ENCODE data around the gene PTPRU.

Gene PTPRU

DNA sequence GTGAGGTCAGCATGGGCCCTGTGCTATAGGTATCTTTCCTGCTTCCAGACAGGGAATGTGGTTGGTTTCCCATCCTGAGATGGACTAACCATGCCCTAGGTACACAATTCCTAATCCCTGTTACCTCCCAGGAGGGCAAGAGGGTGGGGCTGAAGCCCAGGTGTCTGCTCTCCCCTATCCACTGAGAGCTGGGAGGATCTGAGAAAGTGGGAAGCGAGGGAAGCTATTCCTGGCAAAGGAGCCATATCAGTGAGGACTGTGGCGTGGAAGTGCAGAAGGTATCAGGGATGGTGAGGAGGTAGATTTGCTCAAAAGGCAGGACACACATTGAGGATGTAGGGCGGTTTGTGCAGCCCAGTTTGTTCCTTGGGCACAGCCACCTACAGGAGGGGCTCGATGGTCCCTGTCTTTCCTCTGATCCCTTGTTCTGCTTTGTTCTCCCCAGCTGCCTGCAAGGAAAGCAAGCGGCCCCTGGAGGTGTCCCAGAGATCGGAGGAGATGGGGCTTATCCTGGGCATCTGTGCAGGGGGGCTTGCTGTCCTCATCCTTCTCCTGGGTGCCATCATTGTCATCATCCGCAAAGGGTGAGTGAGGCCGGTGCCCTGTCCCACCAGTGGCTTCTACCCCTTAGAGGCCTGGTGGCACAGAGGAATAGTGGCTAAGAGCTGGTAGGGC is 48.1 kb downstream of the PTPRU start:
- no peak overlapping the region for H3K4me3 ChIP-seq (ENCODE audit: control insufficient read depth, low read depth, low read length)
- TF ChIP-seq, protein P1, sequence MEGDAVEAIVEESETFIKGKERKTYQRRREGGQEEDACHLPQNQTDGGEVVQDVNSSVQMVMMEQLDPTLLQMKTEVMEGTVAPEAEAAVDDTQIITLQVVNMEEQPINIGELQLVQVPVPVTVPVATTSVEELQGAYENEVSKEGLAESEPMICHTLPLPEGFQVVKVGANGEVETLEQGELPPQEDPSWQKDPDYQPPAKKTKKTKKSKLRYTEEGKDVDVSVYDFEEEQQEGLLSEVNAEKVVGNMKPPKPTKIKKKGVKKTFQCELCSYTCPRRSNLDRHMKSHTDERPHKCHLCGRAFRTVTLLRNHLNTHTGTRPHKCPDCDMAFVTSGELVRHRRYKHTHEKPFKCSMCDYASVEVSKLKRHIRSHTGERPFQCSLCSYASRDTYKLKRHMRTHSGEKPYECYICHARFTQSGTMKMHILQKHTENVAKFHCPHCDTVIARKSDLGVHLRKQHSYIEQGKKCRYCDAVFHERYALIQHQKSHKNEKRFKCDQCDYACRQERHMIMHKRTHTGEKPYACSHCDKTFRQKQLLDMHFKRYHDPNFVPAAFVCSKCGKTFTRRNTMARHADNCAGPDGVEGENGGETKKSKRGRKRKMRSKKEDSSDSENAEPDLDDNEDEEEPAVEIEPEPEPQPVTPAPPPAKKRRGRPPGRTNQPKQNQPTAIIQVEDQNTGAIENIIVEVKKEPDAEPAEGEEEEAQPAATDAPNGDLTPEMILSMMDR (conservative IDR thresholded peaks at IDR 0.05; ENCODE audit: control insufficient read depth, insufficient read depth, low read depth, low read length), result no peak
- no peak for DNase-seq (ENCODE audit: low read depth)

DNA sequence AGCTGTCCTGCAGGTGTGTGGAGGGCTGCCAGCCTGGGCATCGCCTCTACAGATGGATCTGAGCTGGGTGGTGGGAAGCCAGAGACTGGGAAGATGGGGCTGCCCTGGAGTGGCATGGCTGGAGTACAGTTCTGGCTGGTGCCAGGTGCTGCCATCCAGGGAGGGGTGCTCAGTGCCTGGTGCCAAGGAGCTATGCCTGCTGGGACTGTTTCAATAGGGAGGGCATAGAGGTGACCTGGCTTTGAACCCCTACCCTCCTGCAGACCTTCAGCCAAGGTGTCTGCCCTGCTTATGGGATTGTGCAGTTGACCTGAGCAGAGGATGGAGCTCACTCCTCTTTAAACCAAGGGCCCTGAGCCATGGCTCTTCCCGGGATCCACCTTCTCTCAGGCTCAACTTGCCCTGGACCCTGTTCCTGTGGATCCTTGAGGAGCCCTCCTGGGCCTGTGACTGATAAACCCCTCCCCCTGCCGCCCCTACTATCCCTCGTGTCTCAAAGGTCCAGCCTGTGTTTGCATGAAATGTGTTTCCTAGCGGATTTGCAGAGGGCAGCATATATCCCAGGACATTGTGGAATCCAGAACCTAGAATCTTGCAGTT is 48.7 kb downstream of the PTPRU start:
- DNase-seq (ENCODE audit: low read depth), result no peak
- TF ChIP-seq, protein P1 (conservative IDR thresholded peaks at IDR 0.05; ENCODE audit: control insufficient read depth, insufficient read depth, low read depth, low read length), result no peak
- H3K4me3 ChIP-seq (ENCODE audit: control insufficient read depth, low read depth, low read length), result no peak overlapping the region

DNA sequence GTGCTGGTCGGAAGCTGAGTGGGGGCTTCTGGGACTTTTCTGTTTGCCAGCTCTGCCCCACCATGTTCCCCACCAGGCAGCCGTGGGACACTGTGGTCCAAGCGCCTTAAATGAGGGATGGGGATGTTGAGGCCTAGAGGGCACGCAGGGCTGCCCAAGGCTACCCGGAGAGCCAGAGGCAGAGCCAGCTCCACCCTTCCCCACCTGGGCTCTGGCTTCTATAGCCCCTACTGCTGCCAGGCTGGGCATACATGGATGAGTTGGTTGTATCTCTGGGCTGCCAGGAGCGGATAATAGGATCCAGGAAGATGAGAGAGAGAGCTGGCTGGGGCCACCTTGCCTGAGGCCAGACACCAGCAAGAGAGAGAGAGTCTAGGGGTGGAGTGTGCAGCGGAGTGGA is 49.4 kb downstream of the PTPRU start:
- no peak for DNase-seq (ENCODE audit: low read depth)
- TF ChIP-seq, protein P1 (conservative IDR thresholded peaks at IDR 0.05; ENCODE audit: control insufficient read depth, insufficient read depth, low read depth, low read length), result no peak
- no peak overlapping the region for H3K4me3 ChIP-seq (ENCODE audit: control insufficient read depth, low read depth, low read length)

DNA sequence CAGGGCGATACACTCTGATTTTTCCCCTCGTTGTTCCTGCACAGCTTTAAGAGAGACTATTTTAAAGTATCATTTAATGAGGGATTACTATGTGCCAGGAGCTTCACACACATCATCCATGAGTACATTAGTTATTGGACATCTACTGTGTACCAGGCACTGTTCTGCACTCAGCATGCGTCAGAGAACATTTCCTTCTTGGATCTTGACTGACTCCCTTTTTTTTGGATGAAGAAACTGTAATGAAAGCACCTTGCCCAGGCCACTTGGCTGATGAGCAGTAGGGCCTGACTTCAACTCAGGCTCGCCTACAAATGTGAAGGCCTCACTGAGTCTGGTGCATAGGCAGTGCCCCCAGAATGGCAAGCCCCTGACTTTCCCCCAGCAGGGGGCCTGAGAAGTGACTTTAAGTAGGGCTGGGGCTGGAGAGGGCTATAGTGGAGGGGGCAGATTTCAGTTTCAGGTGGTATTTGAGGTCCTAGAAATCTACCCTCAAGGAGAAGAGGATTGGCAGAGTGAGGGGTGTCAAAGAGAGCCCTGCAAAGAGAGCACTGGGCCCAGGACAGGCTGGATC is 50.0 kb downstream of the PTPRU start:
- TF ChIP-seq, protein P1 (conservative IDR thresholded peaks at IDR 0.05; ENCODE audit: control insufficient read depth, insufficient read depth, low read depth, low read length), result no peak
- no peak overlapping the region for H3K4me3 ChIP-seq (ENCODE audit: control insufficient read depth, low read depth, low read length)

DNA sequence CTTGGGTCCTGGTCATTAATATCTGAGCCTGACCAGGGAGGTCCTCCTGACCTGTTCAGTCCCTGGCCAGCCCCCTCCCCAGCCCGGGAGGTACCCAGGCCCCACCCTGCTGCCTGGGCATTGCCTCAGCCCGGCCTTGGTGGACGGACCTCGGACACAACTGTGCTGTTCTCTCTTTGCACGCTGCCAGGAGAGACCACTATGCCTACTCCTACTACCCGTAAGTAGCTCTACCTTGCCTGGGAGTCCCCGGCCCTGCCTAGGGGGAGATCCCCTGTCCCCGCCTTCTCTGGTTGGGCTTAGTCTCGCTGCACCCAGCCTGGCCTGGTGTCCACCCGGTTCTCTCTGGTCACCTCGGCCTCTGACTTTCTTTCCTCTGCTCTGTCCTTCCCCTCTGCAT is 53.2 kb downstream of the PTPRU start:
- TF ChIP-seq, protein P1 (conservative IDR thresholded peaks at IDR 0.05; ENCODE audit: control insufficient read depth, insufficient read depth, low read depth, low read length), result no peak
- H3K4me3 ChIP-seq (ENCODE audit: control insufficient read depth, low read depth, low read length), result no peak overlapping the region
- no peak for DNase-seq (ENCODE audit: low read depth)

More for the DNA sequence above, 50.0 kb downstream of the PTPRU start:
- no peak for DNase-seq (ENCODE audit: low read depth)

DNA sequence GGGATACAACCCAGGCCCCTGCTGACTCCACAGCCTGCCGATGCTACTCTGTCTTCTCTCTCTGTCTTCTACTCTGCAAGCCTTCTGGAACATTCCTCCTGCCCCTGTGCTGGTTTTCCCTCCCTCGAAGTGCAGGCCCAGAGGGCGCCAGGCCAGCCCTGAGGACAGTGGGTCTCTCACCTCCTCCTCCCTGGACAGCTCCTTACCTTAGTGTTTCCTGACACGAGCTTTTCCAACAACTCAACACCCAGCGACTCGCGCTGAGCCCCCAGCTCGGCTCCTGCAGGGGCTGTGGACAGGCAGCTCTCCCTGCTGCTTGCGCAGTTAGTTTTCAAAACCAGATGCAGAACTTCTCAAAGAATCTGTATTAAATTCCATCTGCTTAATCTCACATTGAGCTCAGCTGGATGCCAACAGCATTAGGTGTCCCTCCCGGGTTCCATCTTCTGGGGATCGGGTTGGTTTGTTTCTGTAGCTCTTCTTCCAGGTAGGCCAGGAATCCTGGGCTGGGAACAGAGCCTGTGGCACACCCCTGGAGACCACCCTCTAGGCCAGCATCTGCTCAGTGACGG is 54.2 kb downstream of the PTPRU start:
- TF ChIP-seq, protein P1 (conservative IDR thresholded peaks at IDR 0.05; ENCODE audit: control insufficient read depth, insufficient read depth, low read depth, low read length), result no peak
- H3K4me3 ChIP-seq (ENCODE audit: control insufficient read depth, low read depth, low read length), result no peak overlapping the region
- DNase-seq (ENCODE audit: low read depth), result no peak

Data from fibroblast of mammary gland (primary cell).